Stimulated activated CD8-positive, alpha-beta memory T cell treated with anti-CD3 and anti-CD28 coated beads, Interleukin-12 subunit alpha, Interleukin-12 subunit beta, amount 100 ng/mL, for 4 hours (primary cell): Measurements from ENCODE around the gene EBLN2.
"Not testable (repeated sequence)": the region's sequence is repeated elsewhere in the genome, so short reads cannot be mapped to it uniquely, and the experiment has no call there.

Source experiments
- DNase-seq: peaks from one replicate; pipeline ENCODE4 v3.0.0-alpha.2; 2020; ENCODE audit warnings: low read depth

Gene EBLN2

DNA sequence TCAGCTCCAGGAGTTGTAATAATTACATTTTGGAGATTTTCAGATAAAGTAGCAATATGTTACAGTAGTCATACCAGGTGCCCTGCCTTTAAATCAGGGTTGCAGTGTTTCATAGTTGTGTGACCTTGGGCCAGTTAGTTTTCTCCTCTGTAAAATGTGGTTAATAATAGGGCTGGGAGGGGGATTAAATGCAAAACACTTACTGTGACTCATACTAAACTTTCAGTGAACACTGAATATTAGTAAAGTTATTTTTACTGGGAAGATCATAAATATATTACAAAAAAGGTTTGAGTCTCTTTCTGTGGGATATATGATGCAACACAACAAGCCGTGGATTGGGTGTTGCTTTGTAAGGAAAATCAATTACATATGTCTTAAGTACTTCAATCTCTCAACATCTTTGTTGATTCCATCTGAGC is 1.1 kb upstream of the EBLN2 start:
- no peak for DNase-seq

DNA sequence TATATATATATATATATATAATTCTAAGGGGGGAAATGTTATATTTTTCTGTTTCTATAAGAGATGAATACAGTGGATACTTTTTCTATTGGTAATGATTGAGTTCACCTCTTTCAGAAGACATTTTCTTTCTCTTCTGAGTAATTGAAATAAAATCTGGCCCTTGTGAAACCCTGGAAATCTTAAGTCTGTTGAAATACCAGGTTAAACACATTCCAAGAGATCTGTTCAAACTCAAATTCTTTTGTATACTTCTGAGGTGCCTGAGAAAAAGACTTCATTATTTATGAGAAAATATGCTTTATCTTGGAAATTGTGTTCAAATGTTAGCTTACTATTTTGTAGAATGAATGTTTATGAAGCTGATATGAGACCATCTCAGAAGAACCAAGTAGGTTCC is 4.8 kb downstream of the EBLN2 start:
- DNase-seq, result not testable (repeated sequence)

DNA sequence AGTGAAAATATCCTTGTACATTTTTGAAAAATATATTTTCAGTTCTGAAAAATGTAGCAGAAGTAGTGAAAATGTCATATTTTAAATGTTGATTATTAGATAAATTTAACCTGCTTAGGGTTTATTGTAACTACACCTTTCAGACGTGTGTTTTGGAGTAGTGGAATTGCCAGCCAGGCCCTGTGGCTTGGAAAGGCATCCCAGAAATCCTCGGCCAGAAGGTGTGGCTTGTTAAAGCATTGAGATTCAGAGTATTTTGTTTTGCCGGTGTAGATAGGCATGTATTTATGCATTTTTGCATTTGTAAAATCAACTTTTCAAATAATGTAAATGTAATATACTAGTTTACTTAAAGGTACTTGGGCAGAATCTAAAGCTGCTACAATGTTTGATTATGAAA is 7.0 kb downstream of the EBLN2 start:
- DNase-seq, result no peak

DNA sequence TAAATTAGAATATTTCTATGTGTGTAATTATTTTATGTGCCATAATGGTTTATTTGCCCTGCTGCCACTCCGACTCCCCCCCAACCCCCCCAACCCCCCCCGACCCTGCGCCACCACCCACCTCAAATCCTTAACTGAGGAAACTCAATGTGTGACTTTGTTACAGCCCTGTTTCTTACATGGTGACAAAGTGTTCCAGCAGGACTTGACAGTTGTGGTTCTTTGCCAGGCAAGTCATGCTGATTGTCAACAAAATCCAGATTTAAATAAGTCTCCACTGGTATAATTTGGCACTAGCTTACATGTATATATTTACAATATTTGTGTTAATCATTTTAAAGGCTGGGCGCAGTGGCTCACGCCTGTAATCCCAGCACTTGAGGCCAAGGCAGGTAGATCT is 7.7 kb downstream of the EBLN2 start:
- DNase-seq, result no peak

DNA sequence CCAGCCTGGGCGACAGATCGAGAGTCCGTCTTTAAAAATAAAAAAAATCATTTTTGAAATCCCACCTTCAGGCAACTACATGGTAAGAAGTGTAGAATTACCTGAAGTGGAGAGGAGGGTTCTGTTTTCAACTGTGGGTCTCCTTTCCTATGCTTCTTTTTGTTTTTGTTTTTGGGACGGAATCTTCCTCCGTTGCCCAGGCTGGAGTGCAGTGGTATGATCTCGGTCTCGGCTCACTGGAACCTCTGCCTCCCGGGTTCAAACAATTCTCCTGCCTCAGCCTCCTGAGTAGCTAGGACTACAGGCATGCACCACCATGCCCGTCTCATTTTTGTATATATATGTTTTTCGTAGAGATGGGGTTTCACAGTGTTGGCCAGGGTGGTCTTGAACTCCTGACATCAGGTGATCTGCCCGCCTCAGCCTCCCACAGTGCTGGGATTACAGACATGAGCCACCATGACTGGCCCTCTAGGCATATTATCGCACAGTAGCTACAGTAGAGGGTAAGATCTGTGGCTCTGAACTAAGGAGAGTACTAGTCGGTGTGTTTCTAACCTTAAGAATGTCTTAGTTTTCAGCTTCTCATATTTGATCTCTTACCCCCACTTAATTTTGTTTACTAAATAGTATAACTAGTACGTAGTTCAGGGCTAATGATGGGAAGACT is 8.5 kb downstream of the EBLN2 start:
- no peak for DNase-seq

DNA sequence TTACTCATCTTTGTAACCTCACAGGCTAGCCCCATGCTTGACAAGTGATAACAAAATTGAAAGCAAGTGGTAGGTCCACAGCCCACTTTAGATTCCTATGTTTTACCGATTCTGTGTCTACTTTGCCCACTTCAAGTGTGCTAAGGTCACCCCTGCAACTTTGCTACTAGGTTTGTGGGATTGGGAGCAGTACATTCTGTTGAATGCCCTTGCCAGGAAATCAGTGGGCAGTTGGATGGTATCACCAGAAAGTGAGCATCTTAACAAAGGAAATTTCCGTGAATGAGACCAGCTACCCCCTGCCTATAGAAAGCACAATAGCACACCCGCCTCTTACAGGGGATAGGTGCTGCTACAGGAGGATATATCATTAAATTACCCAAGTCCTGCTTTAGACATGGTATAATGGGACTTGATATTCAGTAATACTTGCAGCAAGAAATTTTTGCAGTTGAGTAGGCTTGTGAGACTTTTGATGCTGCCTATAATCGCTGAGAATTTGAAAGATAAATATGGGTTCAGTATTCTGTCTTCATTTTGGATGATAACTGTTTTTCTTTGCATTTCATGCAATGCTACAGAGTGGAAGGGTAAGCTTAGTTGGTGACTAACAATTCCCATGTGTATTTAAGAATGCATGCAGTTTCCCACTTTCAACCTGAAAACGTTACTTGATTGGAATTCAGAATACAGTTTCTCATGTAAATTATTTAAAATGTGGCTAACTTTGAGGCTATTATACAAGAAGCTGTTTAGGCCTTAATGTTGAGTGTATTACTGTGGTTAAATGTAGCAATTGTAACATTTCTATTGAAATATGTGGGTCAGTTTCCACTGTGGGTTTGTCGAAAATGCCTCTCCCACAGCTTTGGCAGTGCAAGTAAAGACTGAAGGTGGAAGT is 9.5 kb downstream of the EBLN2 start:
- no peak for DNase-seq

DNA sequence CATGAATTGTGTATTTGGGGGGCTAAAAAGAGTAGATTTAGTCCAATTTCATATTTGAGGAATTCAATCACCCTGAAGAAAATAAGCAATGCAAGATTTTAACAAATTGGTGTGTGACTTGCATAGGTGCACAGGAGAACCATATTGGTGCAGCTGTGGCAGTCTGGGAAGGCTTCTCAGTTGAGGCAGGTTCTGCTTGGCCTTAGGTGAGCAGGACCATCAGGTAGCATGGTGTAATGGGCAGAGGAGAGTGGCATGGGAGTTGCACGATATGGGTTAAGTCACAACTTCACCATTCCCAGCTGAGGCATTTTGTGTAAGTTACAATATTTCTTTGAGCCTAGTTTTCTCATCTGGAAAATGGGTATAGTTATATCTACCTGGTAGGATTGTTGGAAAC is 10.5 kb downstream of the EBLN2 start:
- no peak for DNase-seq

DNA sequence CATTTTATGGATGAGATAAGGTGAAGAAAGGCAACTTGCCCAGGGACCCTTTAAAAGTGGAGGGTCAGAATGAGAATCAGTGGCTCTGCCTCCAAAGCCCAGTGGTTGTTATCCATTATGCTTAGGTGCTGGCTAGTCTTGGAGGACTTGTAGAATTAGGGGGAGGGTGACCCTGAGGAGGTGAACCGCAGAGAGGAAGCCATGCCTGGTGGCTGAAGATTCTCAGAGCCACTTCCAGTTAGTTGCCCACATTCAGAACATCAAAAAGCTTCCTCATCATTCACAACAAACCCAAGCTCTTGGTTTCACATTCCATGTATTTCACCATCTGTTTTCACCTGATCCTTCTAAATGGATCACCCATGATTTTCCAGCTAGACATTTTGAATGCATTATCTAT is 11.2 kb downstream of the EBLN2 start:
- no peak for DNase-seq

DNA sequence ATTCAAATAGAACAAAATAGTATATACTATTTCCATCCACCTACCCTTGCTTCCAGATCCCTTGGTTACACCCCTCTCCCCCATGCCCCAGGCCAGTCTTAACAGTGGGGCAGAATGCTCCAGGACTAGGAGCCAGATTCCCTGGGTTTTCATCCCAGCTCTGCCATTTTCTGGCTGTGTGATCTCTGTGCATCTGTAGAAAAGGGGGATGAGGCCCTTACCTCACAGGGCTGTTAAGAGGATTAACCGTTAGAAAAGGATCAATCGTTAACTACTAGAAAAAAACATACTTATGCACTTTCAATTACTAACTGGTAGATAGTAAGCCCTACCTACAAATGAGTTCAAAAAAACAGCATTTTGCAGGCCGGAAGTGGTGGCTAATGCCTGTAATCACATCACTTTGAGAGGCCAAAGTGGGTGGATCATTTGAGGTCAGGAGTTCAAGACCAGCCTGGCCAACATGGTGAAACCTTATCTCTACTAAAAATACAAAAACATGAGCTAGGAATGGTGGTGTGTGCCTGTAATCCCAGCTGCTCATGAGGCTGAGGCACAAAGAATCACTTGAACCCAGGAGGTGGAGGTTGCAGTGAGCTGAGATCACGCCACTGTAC is 11.7 kb downstream of the EBLN2 start:
- DNase-seq, result no peak

DNA sequence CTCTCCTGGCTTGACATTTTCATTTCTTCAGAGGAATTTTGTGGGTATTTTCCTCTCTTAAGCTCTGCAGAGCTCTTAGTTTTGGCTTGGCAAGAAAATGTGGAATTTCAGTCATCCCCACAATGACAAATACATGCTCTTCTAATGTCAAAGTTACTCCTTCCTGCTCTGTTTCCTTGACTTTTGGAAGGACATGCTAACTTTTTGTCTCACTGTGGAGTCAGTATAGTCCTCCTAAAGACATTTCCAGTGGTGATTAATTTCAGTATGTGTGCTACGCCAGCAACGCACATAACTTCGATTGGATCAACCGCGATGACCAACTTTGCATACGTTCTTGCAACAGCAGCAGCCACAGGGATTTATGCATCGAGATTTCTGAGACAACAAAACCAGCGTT is 13.3 kb downstream of the EBLN2 start:
- DNase-seq, result no peak

DNA sequence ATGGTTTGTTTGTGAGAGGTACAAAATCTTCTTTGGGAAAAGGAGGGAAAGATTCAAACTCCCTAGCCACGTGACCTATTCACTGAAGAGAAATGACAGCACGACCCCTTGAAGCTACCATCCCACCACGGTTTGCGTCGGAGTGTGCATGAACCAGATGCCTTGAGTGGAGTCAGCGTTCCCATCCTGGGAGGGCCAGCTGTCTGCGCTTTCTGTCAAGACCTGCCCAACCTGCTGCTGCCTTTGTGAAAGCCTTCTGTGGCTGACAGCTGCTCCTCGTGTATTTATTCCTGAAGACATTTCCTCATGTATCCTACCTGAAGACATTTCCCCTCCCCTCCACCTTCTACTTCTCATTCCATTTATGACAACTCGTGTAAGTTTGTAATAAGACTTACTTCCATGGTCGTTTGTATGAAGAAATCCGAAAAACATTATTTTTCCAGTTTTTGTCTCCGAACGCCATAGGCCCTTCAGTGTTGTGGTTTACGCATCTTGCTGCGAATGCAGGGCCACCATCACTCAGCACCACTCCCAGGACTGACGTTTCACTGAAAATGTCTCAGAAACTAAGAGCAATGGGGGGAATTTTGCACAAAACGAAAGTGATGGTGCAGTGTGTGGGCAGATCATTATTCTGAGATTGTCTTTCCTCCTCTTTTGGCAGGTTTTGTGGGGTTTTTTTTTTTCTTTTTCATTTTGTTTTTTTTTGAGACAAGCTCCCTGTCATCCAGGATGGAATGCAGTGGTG is 18.9 kb downstream of the EBLN2 start:
- DNase-seq, result no peak

DNA sequence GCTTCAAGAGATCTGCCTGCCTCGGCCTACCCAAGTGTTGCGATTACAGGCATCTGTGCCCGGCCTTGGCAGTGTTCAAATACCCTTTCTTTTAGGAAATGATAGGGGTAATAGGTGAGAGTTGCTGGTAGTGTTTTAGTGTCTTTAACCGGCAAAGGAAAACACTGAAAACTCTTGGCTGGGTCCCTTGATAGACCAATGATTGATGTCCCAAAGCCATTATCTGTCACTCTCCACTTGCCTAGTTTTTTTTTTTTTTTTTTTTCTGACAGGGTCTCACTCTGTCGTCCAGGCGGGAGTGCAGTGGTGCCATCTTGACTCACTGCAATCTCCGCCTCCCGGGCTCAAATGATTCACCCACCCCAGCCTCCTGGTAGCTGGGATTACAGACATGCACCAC is 19.7 kb downstream of the EBLN2 start:
- DNase-seq, result no peak

DNA sequence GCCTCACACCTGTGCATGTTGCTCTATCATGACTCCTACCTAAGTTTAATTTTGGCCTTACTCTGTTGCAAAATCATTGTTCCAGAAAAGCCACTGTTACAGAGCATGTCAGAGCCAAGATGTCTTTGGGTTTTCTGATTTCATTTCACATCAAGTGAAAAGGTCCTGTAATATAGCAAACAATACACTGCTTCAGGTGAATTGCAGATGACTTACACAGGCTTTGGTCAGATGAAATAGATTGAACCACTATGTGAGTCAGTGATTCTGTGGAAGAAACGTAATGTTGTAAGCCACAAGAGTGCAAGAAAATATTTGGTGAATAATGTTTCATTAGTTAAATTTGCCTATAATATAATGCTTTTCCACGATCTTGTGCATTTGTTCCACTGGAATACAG is 22.7 kb downstream of the EBLN2 start:
- DNase-seq, result no peak

DNA sequence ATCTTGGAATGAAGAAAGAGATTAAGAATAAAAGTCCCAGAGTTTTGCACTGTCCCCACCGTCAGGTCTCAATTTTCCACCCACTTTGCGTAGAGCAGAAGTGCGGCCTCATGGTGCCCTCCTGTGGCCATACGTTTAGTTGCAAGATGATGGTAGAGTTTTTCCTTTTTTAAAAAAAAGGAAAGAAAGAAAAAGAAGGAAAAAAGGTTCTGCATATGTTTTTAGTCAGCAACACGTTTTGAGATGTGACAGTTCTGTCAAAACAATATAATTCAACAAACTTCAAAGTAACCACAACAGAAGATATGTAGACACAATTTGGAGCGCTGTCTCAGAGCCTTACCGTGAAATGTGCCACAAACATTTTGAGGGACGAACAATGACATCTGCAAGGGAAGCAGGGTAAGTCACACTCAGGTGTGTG is 24.6 kb downstream of the EBLN2 start:
- peak; percentile 6 for DNase-seq

DNA sequence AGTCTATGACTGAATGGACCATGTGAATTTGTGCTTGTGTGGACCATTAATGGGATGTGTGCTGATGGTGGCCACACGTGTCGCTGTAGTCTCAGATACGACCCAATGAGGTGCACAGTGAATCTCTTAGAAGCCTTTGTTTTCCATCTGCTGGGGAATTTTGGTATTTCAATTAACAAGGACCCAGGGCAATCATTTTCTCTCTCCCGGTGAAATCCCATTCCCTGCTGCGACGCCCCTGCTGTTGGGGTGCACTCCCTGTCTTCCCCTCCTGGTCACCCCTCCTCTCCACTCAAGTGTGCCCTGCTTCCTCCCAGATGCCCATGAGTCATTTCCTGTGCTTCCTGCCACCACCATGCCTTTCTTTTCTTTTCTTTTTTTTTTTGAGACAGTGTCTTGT is 32.7 kb downstream of the EBLN2 start:
- DNase-seq, result no peak

DNA sequence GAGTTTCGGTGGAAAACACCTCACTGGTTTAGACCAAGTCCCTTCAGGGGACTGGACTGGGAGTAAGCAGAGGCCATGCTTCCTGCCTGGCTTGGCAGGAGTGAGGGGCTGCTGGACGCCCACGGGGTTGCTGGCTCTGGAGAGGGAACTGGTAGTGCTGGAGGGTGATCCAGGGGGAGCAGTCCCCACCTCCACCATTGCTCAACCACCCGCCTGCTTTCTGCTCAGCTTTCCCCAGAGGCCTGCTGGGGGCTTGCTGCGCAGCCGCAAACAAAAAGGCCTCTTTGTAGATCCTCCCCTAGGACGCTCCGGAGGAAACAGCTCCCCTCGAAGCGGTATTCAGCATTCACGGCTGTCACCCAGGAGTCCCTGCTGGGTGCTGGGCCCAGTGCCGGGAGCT is 33.5 kb downstream of the EBLN2 start:
- no peak for DNase-seq

DNA sequence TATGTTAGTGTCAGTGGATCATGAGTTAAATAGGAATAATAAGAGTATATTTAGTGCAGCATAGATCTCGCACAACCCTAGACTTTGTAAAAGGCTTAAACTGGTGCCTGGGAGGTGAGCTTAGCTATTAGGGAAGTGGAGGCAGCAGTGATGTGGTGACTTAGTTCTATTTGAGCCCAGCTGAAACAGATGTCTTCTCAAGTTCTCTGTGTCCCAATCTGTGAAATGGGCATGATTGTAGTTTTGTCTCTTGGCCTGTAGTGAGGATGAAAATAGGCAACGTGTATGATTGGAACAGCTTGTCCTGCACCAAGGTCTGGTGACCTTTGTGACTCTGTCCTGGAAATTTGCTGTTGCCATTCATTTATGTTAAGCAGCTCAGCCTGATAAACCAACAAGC is 34.7 kb downstream of the EBLN2 start:
- DNase-seq, result no peak

DNA sequence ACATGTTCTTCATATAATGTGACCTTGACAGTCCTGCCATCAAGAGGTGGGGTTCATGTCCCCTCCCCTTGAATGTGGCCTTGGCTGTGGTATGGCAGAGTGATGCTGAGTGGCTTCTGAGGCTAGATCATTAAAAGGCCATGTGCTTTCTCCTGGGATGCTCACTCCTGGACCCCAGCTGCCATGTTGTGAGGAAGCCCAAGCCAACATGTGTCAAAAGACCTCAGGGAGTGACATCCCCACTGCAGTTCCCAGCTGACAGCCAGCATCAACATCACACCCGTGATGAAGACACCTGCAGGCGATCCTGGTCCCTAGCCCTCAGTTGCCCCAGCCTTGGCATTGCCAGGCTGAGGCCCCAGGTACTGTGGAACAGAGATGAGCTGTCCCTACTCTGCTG is 36.6 kb downstream of the EBLN2 start:
- DNase-seq, result no peak

DNA sequence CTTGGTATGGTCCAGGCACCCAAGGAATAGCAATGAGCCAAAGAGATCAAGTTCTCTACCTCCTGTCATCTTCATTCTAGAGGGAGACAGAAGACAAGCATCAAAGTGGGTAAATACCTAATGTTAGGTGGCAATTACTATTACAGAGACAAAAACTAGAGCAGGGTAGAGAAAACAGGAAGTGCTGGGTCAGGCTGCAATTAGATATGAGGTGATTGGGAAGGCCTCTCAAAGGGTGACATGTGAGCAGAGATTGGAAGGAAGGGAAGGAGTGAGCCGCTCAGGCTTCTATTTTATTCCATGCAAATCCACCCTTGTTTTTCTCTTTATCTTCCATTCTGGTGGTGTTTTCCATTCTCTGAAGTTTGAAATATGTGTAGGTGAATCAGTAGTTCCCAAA is 37.4 kb downstream of the EBLN2 start:
- no peak for DNase-seq

DNA sequence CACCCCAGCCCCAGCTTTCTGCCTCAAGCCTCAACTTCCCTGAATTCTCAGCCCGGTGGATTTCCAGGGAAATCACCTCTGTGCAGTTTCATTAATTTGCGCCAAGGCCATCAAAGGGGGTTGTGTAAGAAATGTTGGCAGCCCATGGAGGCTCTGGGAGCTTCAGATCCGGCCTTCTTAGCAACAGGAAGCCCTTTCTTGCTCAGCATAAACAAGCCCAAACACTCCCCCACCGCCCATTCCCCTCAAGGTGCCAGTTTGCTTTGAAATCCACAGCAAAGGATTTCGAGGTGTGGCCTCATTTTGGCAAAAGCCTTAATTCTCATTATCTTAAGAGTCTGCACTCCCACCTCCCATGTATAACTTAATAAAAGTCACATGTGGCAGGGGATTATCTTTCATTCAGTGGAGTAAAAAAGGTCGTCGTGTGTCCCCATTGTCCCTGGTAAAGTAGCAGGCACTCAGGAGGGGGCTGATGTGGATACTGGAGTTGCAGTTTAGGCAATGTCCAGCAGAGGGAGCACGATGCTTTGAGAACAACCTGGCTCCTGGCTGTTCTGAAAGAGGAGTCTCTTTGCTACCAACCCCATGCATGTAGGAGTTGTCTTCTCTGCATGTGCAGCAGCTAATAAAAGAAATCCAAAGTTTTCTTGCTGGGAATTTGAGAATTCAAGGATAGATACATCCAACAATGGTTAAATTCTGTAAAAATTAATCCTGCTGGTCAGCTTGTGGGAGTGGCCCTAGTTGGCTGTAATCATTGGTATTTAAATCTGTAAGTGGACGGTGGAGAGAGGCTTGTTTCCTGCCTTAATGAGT is 39.5 kb downstream of the EBLN2 start:
- DNase-seq, result peak; percentile 37

DNA sequence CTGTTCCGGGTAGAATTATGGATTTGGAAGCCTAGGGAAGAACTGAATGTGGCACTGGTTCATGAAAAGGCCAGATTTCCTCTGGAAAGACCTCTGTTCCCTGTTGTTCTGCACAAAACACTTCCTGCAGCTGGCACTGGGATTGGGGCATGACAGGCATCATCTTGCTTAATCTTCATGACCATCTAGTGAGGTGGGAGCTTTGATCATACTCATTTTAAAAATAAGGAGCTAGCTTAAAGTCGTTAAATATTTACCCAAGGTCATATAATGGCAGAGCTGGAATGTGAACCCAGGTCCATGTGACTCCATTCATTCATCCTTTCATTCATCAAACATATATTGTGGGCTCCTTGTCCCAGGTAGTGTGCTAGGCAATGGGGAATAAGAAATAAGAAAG is 40.4 kb downstream of the EBLN2 start:
- DNase-seq, result no peak

DNA sequence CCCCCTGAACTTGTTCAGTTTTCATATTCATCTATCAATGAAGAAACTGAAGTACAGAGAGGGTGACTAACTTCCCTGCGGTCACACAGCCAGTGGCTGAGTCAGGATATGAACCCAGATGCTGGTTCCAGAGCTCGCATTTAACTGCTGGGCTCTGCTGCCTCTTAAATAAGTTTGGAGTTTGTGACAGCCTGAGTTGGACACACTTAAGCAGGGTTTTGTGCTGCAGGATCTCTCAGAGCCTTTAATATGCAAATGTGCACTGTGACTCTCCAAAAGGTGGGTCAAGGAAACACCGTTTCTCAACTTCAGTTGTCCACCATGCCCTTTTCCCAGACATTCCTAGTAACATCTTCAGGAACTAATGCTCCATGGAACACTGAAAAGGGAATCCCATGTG is 45.8 kb downstream of the EBLN2 start:
- DNase-seq, result no peak
